LNCaP clone FGC (cell line): ENCODE measurements around the gene MYO5C.

Experiments
- DNase-seq: peaks from one replicate; pipeline ENCODE4 v3.0.0-alpha.2; 2011; ENCODE audit warnings: low read depth
- H3K4me3 ChIP-seq: 2 replicates; pipeline ENCODE4 v1.5.1; 2011; ENCODE audit warnings: mild to moderate bottlenecking, low read depth, low read length, control low read depth
- CTCF ChIP-seq: IDR thresholded peaks from 2 replicates; pipeline ENCODE4 v1.5.1; 2012; ENCODE audit warnings: mild to moderate bottlenecking; ENCODE audit not compliant: control insufficient read depth, insufficient read depth; ENCODE audit errors: extremely low read depth

The MYO5C gene

GRCh38 chr15:52292780-52293392 is 2.7 kb downstream of the MYO5C start:
- TF ChIP-seq CTCF: no peak
- no peak for DNase-seq
- H3K4me3 ChIP-seq: no peak overlapping the region

- no peak for DNase-seq
- TF ChIP-seq CTCF: no peak
- H3K4me3 ChIP-seq: no peak overlapping the region
Observed at GRCh38 chr15:52291204-52291603, 4.4 kb downstream of the MYO5C start.

GRCh38 chr15:52290800-52291199 is 4.8 kb downstream of the MYO5C start:
- DNase-seq: no peak
- H3K4me3 ChIP-seq: no peak overlapping the region
- no peak for TF ChIP-seq CTCF

GRCh38 chr15:52290329-52290728 is 5.3 kb downstream of the MYO5C start:
- no peak for TF ChIP-seq CTCF
- DNase-seq: no peak
- no peak overlapping the region for H3K4me3 ChIP-seq

- 0 out of 2 replicates have a peak overlapping the region, but pooled peaks have one; percentile 1 for H3K4me3 ChIP-seq
- peak; percentile 92 for DNase-seq
- TF ChIP-seq CTCF: no peak
Observed at GRCh38 chr15:52289629-52290081, 5.9 kb downstream of the MYO5C start.

GRCh38 chr15:52288986-52289385 is 6.6 kb downstream of the MYO5C start:
- H3K4me3 ChIP-seq: peak overlapping the region; percentile 40

More at GRCh38 chr15:52288986-52289385, 6.6 kb downstream of the MYO5C start:
- TF ChIP-seq CTCF: no peak
- DNase-seq: no peak
